GM21723 (cell line): ENCODE results near the gene NR5A2.
"Not testable (repeated sequence)": the region's sequence is repeated elsewhere in the genome, so short reads cannot be mapped to it uniquely, and the experiment has no call there.

Experiments used
- ATAC-seq: cut with Tn5 transposase; IDR thresholded peaks from one replicate; pipeline ENCODE4 v1.9.1; 2021; ENCODE audit warnings: mild to moderate bottlenecking, moderate library complexity; ENCODE audit not compliant: unreplicated experiment

NR5A2 gene

GRCh38 chr1:200187332-200187731 is 159.8 kb downstream of the NR5A2 start:
- ATAC-seq, result not testable (repeated sequence)

GRCh38 chr1:200191993-200192392 is 164.5 kb downstream of the NR5A2 start:
- ATAC-seq, result no peak

GRCh38 chr1:200194477-200194876 is 167.0 kb downstream of the NR5A2 start:
- no peak for ATAC-seq

GRCh38 chr1:200198236-200198635 is 170.7 kb downstream of the NR5A2 start:
- ATAC-seq, result no peak

GRCh38 chr1:200205216-200205995 is 177.9 kb downstream of the NR5A2 start:
- ATAC-seq, result no peak

GRCh38 chr1:200206340-200206739 is 178.8 kb downstream of the NR5A2 start:
- ATAC-seq, result no peak

GRCh38 chr1:200206761-200207160 is 179.3 kb downstream of the NR5A2 start:
- ATAC-seq, result no peak

GRCh38 chr1:200207711-200208126 is 180.2 kb downstream of the NR5A2 start:
- peak; percentile 92 for ATAC-seq

- ATAC-seq, result no peak
Measured at GRCh38 chr1:200211157-200211556, 183.6 kb downstream of the NR5A2 start.

- no peak for ATAC-seq
Measured at GRCh38 chr1:200213392-200213791, 185.9 kb downstream of the NR5A2 start.

- no peak for ATAC-seq
Measured at GRCh38 chr1:200213921-200214320, 186.4 kb downstream of the NR5A2 start.

GRCh38 chr1:200215350-200215749 is 187.8 kb downstream of the NR5A2 start:
- ATAC-seq, result no peak

GRCh38 chr1:200217703-200218102 is 190.2 kb downstream of the NR5A2 start:
- no peak for ATAC-seq

GRCh38 chr1:200221614-200222282 is 194.2 kb downstream of the NR5A2 start:
- ATAC-seq, result no peak

- ATAC-seq, result no peak
Measured at GRCh38 chr1:200223207-200223606, 195.7 kb downstream of the NR5A2 start.

- ATAC-seq, result no peak
Measured at GRCh38 chr1:200223613-200224012, 196.1 kb downstream of the NR5A2 start.

GRCh38 chr1:200224315-200224714 is 196.8 kb downstream of the NR5A2 start:
- no peak for ATAC-seq

GRCh38 chr1:200226268-200226968 is 198.9 kb downstream of the NR5A2 start:
- ATAC-seq, result no peak

- no peak for ATAC-seq
Measured at GRCh38 chr1:200226969-200227303, 199.4 kb downstream of the NR5A2 start.
